WERI-Rb-1 (cell line): ENCODE measurements around the gene GPRASP2.
A peak's percentile ranks its signal among the peaks of the same experiment; 100 is the strongest.

ENCODE experiments used
- DNase-seq: peaks from one replicate; pipeline ENCODE4 v3.0.0-alpha.2; 2020
- H3K27ac ChIP-seq: fragments of 250-450 bp; sonication (Bioruptor Pico); 2 replicates; pipeline ENCODE4 v1.5.1; 2020; ENCODE audit warnings: mild to moderate bottlenecking, moderate library complexity
- H3K27me3 ChIP-seq: fragments of 250-450 bp; sonication (Bioruptor Pico); 2 replicates; pipeline ENCODE4 v1.5.1; 2021; ENCODE audit warnings: mild to moderate bottlenecking, low read depth, moderate library complexity; ENCODE audit not compliant: insufficient read depth, severe bottlenecking
- H3K36me3 ChIP-seq: fragments of 250-450 bp; sonication (Bioruptor Pico); 2 replicates; pipeline ENCODE4 v1.5.1; 2020; ENCODE audit warnings: mild to moderate bottlenecking, moderate library complexity
- H3K4me3 ChIP-seq: 2 replicates; pipeline ENCODE4 v1.5.1; 2011; ENCODE audit warnings: low read depth, mild to moderate bottlenecking, control low read depth, low read length
- H3K9me3 ChIP-seq: fragments of 250-450 bp; sonication (Bioruptor Pico); 2 replicates; pipeline ENCODE4 v1.5.1; 2021; ENCODE audit warnings: mild to moderate bottlenecking, moderate library complexity; ENCODE audit not compliant: severe bottlenecking
- CTCF ChIP-seq: IDR thresholded peaks from 2 replicates; pipeline ENCODE4 v1.5.1; 2011; ENCODE audit warnings: low read depth, mild to moderate bottlenecking, control low read depth, inconsistent platforms, low read length

GPRASP2 gene

GRCh38 chrX:102745857-102746584, 33.8 kb downstream of the GPRASP2 start:
- no peaks in the 10 kb centered on the region for H3K9me3 ChIP-seq
- H3K27ac ChIP-seq = no peak overlapping the region
- no peaks in the 10 kb centered on the region for H3K36me3 ChIP-seq
- peak overlapping the region; percentile 50 for H3K4me3 ChIP-seq
- TF ChIP-seq CTCF = no peak
- peak; percentile 34 for DNase-seq
- peaks cover under 1% of the 10 kb centered on the region for H3K27me3 ChIP-seq

- no peaks in the 10 kb centered on the region for H3K9me3 ChIP-seq
- no peak for TF ChIP-seq CTCF
- no peaks in the 10 kb centered on the region for H3K27me3 ChIP-seq
- no peak overlapping the region for H3K27ac ChIP-seq
- no peaks in the 10 kb centered on the region for H3K36me3 ChIP-seq
- no peak overlapping the region for H3K4me3 ChIP-seq
- DNase-seq = no peak
Measured at GRCh38 chrX:102765217-102765616, 53.0 kb downstream of the GPRASP2 start.

GRCh38 chrX:102765809-102766208, 53.6 kb downstream of the GPRASP2 start:
- H3K36me3 ChIP-seq = no peaks in the 10 kb centered on the region
- no peak for TF ChIP-seq CTCF
- no peak overlapping the region for H3K4me3 ChIP-seq
- DNase-seq = no peak
- no peak overlapping the region for H3K27ac ChIP-seq
- no peaks in the 10 kb centered on the region for H3K27me3 ChIP-seq
- H3K9me3 ChIP-seq = no peaks in the 10 kb centered on the region

GRCh38 chrX:102767287-102767686, 55.0 kb downstream of the GPRASP2 start:
- no peak overlapping the region for H3K27ac ChIP-seq

More at GRCh38 chrX:102767287-102767686, 55.0 kb downstream of the GPRASP2 start:
- no peak overlapping the region for H3K4me3 ChIP-seq
- H3K9me3 ChIP-seq = no peaks in the 10 kb centered on the region
- TF ChIP-seq CTCF = no peak
- no peaks in the 10 kb centered on the region for H3K36me3 ChIP-seq
- H3K27me3 ChIP-seq = no peaks in the 10 kb centered on the region
- no peak for DNase-seq
